ENCODE results near the gene GPR65. TPM values are rescaled to one million over a fixed set of nuclear protein-coding genes. Genes with fewer than 3 reads are reported as not detected.
"Not testable (repeated sequence)": the region's sequence is repeated elsewhere in the genome, so short reads cannot be mapped to it uniquely, and the experiment has no call there.

The GPR65 gene
- total and polyA plus RNA-seq, 4 donors: 2.1 to 8.1 (median 4.0) TPM

DNA sequence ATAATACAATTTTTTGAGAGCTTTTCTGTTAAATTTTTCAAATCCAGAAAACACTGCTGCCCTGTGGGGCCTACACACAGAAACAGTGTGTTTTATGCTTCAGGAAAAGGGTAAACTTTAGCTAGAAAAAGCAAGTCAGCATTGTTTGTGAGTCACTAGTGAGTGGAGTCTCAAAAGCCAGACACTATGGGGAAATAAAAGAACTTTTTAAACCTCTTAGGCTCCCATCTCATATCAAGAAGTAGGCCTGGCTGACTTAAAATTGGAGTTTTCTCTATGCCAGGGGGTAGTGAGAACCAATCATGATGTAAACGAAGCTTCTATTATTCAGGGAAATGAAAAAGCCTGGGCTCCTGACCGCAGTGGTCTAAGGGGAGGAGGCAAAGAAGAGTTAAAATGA is 12.6 kb downstream of the GPR65 start:
- no peak for TF ChIP-seq CTCF (IDR thresholded peaks at IDR 0.05; ENCODE audit: control extremely low read depth, extremely low read depth)
- Histone ChIP-seq H3K9me3 (ENCODE audit: control insufficient read depth in 4 of 4, insufficient read depth in 3 of 4, low read length in 3 of 4) (no peaks in the 10 kb centered on the region), H3K4me1 (ENCODE audit: control insufficient read depth in 5 of 5, insufficient read depth in 5 of 5, low read length in 5 of 5) (peaks cover 0 to 17% (median 0%) of the 10 kb centered on the region in 5 donors), H3K4me3 (no peak overlapping the region), H3K36me3 (ENCODE audit: control insufficient read depth in 4 of 4, insufficient read depth in 4 of 4, low read length in 4 of 4) (no peaks in the 10 kb centered on the region), H3K9ac (ENCODE audit: insufficient read depth in 1 of 2, low read length in 2 of 2) (no peak overlapping the region), H3K27me3 (ENCODE audit: control insufficient read depth in 3 of 3, insufficient read depth in 3 of 3, low read length in 2 of 3) (no peaks in the 10 kb centered on the region), H3K27ac (ENCODE audit: low read depth in 1 of 2, low read length in 1 of 2) (no peak overlapping the region)
- 88 to 94% methylated on average over 2 of the region's 2 CpGs for WGBS, 2 donors
- no peak for DNase-seq
- no peak for ATAC-seq (ENCODE audit: insufficient read depth, low FRiP score)

DNA sequence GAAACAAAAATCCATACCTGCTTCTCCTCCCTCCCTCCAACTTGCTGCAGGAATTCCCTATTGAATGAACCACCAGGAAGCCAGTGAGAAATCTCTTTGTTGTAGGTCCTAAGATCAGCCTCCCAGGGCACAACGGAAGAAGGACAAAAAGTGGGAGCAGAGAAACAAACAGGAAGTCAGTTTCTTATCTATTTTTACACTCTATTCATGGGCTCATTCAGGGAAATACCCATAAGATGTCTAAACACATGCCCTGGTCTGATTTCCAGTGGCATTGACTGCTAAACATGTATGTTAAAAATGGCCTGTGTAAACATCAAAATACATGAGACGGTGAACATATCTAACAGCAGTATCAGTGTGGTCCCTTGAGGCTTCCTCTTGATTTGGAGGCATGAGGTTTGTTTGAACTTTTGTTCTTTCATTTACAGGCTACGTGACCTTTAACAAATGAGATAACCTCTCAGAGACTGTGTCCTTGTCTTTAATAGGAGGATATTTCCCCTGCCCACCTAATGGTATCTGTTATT is 18.8 kb downstream of the GPR65 start:
- Histone ChIP-seq H3K4me3 (no peak overlapping the region), H3K36me3 (ENCODE audit: control insufficient read depth in 4 of 4, insufficient read depth in 4 of 4, low read length in 4 of 4) (no peaks in the 10 kb centered on the region), H3K27ac (ENCODE audit: low read depth in 1 of 2, low read length in 1 of 2) (no peak overlapping the region), H3K27me3 (ENCODE audit: control insufficient read depth in 3 of 3, insufficient read depth in 3 of 3, low read length in 2 of 3) (no peaks in the 10 kb centered on the region), H3K9me3 (ENCODE audit: control insufficient read depth in 4 of 4, insufficient read depth in 3 of 4, low read length in 3 of 4) (no peaks in the 10 kb centered on the region), H3K4me1 (ENCODE audit: control insufficient read depth in 5 of 5, insufficient read depth in 5 of 5, low read length in 5 of 5) (peaks cover 0 to 1% (median 0%) of the 10 kb centered on the region in 5 donors), H3K9ac (ENCODE audit: insufficient read depth in 1 of 2, low read length in 2 of 2) (no peak overlapping the region)
- 47 to 60% methylated on average over 3 of the region's 3 CpGs for WGBS, 2 donors
- DNase-seq (no peak), ATAC-seq (ENCODE audit: insufficient read depth, low FRiP score) (no peak)
- no peak for TF ChIP-seq CTCF (IDR thresholded peaks at IDR 0.05; ENCODE audit: control extremely low read depth, extremely low read depth)

- not testable (repeated sequence) for H3K27me3 ChIP-seq (ENCODE audit: control insufficient read depth in 3 of 3, insufficient read depth in 3 of 3, low read length in 2 of 3); H3K4me3 ChIP-seq; H3K27ac ChIP-seq (ENCODE audit: low read depth in 1 of 2, low read length in 1 of 2); H3K9me3 ChIP-seq (ENCODE audit: control insufficient read depth in 4 of 4, insufficient read depth in 3 of 4, low read length in 3 of 4); H3K36me3 ChIP-seq (ENCODE audit: control insufficient read depth in 4 of 4, insufficient read depth in 4 of 4, low read length in 4 of 4); ATAC-seq (ENCODE audit: insufficient read depth, low FRiP score); DNase-seq; H3K4me1 ChIP-seq (ENCODE audit: control insufficient read depth in 5 of 5, insufficient read depth in 5 of 5, low read length in 5 of 5); H3K9ac ChIP-seq (ENCODE audit: insufficient read depth in 1 of 2, low read length in 2 of 2)
- WGBS, 2 donors: 68 to 72% methylated on average over 11 of the region's 11 CpGs
Measured at GRCh38 chr14:88024252-88025086, 19.5 kb downstream of the GPR65 start.

DNA sequence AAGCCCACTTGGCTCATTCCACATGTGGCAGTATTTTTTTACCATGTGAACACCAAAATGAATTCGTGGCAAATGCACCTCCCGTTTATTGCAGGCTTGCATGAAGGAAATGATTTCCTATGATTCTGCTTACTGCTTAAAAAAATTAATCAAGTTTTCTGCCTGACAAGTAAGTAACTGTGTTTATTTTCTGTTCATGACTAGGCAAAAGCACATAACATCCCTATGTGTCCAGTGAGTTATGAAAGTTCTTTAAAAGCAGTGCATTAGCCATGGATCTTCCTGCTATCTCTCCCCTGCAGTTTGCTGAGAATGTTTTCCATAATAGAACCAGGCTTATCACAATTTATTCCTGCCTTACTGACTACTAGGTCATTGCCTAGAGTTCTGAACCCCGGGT is 20.4 kb downstream of the GPR65 start:
- H3K4me3 ChIP-seq: no peak overlapping the region
- no peak for TF ChIP-seq CTCF (IDR thresholded peaks at IDR 0.05; ENCODE audit: control extremely low read depth, extremely low read depth)
- H3K36me3 ChIP-seq (ENCODE audit: control insufficient read depth in 4 of 4, insufficient read depth in 4 of 4, low read length in 4 of 4): no peaks in the 10 kb centered on the region
- 55 to 66% methylated on average over 3 of the region's 3 CpGs for WGBS, 2 donors
- no peaks in the 10 kb centered on the region for H3K9me3 ChIP-seq (ENCODE audit: control insufficient read depth in 4 of 4, insufficient read depth in 3 of 4, low read length in 3 of 4)
- no peak for ATAC-seq (ENCODE audit: insufficient read depth, low FRiP score)
- H3K9ac ChIP-seq (ENCODE audit: insufficient read depth in 1 of 2, low read length in 2 of 2): no peak overlapping the region
- DNase-seq: no peak
- H3K27ac ChIP-seq (ENCODE audit: low read depth in 1 of 2, low read length in 1 of 2): no peak overlapping the region
- H3K4me1 ChIP-seq (ENCODE audit: control insufficient read depth in 5 of 5, insufficient read depth in 5 of 5, low read length in 5 of 5): peaks cover 0 to 1% (median 0%) of the 10 kb centered on the region in 5 donors
- no peaks in the 10 kb centered on the region for H3K27me3 ChIP-seq (ENCODE audit: control insufficient read depth in 3 of 3, insufficient read depth in 3 of 3, low read length in 2 of 3)

Data from lung (tissue), 12 donors.